Stimulated activated CD4-positive, alpha-beta T cell treated with anti-CD3 and anti-CD28 coated beads, Interleukin-4, amount 100 ng/mL, for 4 hours (primary cell): ENCODE data around the gene MR1.

Source experiments
- DNase-seq, 2 experiments: peaks; one replicate each; pipeline ENCODE4 v3.0.0-alpha.2; 2020

Gene MR1

DNA sequence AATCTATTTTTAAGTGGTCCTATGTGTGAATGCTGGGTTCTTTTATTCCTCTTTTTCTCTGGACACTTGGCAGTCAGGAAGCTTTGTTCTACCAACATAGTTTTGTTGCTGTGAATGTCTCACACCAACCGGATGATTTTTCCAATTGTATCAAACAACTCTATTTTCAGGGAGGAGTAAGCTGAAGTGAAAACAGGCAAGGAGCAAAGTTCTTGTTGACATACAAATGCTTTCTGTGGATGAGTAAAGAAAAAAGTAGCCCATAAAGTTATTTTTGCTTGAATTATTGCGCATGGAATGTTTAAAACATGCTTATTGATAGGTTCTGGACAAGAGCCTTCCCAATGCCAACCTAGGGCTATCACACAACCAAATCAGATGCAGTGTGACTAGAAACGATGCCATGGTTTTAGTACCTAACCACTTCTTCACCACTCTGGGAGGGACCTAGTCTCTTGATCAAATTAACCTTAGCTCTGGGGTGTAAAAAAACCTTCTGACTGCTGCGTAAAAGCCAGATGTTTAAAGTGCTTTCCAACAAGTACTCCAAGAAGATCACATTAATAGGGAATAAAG, 59.2 kb downstream of the MR1 start:
- no peak for DNase-seq

DNA sequence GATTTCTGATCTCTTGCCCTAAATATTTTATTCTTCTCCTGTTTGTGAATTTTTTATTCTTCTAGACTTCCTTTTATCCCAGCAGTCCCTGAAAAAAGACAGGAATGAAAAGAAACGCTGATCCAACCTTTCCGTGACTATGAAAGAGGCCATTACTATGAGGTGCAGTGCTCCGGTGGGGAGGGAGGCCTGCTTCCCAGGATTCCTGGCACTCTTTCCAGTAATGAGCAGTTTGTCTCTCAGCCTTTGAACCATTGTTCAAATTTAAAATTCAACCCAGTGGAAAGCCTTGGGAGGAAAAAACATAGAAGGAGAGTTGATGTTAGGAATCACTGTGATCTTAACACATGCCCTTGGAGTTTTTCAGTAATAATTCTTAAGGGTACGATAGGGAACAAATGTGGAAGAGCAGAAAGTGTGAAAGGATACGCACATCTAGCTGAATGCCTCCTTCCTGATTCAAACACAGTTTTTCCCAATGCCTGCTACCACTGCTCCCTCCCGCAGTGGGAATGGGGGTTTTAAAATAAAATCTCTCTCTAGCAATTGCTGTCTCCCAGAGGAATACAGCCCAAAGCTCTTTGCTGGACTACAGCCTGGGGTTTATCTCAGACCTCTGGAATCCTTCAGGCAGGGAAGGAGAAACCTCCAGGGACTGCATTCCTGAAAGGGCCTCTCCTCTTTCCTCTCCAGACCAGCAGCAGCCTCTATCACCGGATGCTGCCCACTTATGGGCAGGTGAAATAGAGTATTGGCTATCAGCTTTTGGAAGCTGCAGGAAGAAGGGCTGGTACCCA, 60.8 kb downstream of the MR1 start:
- no peak for DNase-seq

DNA sequence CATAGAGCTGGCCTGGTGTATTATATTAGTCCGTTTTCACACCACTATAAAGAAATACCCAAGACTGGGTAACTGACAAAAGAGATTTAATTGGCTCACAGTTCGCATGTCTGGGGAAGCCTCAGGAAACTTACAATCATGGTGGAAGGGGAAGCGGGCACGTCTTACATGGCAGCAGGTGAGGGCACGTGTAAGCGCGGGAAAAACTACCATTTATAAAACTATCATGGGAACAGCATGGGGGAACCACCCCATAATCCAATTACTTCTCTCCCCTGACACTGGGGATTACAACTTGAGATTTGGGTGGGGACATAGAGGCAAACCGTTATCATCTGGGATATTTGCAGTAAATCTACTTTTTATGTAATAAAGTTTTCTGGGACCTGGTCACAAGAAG, 61.5 kb downstream of the MR1 start:
- no peak for DNase-seq

DNA sequence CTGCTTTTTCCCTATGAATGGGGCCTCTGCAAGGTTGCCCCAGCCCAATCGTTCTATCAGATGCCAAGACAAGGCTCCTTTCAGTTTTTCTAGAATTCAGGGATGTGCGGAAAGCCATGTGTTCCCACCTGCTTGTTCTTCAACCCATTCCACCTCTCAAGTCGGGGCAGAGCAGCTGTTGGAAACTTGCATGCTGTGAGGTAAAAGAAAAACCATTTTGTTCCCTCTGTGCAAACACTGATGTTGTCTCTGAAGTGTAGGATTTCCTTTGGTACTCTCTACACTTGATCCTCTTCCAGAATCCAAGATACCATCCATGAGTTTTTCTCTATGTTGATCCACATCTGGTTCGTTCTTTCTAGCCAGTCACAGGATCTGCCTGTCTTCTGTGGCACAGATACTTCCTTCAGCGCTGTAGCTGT, 62.0 kb downstream of the MR1 start:
- DNase-seq, result no peak

DNA sequence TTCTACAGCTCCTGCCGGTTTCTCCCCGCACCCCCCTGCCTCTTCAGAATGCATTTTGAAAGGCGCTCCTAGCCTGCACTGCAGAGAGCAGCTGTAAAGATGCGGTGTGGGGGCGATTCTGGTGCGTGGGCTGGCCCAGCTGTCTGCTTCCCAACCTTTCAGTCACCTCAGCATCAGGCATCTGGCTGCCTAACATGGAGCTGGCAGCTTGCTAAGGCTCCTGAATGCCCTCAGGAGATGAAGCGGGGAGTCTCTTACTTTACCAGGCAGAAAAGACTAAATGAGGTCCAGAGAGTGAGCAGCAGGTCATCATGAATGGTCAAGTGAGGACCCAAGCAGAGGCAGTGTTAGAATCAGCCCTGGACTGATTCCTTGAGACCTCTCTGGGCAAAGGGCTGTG, 63.5 kb downstream of the MR1 start:
- DNase-seq, result no peak

DNA sequence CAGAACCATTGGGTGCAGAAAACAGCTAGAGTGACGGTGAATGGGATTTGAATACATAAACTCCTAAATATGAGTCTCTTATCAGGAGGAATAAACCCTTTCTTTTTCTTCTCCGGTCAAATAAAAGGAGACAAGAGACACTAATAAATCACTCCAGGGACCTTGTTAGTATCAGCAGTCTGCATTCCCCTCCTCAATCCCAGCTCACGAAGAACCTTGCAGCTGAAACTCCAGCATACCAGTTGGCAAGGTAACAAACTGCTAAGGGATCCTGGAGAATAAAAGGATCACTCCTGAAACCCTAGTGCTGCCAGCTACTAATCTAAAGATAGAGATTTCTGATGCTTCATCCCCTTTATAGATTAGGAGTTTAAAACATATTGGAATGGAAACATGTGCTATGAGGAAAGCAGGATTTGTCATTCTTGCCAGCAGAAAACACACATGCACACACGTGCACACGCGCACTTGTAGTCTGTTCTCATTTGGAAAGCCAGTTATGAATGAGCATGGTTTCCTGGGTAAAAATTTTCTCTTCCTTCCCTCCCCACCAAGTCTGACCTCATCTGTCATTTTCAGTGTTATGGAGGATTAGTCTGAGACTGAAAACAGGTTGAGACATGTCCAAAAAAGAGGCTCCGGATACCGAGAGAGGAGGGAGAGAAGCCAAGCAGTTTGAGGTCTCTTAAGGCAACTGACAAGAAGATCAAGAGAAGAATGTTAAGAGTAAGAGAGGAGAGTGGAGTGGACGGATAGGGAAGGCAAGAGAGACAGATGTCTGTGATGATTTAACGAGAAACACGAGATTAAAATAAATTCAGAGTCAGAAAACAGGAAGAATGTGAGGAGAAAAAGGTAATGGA, 65.6 kb downstream of the MR1 start:
- DNase-seq, result no peak

DNA sequence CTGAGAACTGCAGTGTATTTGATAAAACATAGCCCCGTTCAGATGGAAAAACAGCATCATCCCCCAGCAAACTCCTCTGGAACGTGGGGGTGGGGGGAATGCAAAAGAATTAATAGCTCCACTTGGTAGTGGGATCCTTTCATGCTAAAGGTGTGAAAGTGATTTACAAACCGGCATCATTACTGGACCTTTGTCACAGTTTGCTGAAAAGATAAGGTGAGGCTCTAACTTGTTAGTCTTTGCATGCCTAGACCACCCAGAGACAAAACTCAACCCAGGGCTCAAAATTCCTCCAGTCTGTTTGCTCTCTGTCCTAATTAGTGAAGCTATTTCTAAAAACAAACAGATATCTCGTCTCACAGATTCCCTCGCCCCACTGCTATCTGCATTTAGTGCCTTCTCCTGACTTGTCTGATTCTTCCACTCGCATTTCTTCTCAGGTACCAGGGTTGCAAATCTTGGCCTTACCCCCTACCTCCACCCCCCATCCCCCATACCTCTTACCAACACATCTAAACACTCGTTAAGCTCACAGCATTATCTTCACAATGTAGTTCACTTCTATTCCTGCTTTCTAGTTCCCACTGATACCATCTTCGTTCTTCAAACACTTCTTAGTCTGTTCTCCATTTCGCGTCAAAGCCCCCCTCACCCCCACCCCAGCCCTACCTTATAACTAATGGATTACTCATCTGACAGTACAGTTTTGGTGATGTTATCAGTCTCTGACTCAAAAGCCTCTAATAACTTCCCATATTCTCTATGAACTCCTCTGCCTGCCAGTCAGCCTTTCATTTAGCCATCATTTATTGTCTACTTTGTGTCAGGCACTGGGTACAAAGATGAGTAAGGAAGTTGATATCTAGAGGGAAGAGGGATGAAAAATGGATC, 66.5 kb downstream of the MR1 start:
- peak; percentile 46 to 62 for DNase-seq

DNA sequence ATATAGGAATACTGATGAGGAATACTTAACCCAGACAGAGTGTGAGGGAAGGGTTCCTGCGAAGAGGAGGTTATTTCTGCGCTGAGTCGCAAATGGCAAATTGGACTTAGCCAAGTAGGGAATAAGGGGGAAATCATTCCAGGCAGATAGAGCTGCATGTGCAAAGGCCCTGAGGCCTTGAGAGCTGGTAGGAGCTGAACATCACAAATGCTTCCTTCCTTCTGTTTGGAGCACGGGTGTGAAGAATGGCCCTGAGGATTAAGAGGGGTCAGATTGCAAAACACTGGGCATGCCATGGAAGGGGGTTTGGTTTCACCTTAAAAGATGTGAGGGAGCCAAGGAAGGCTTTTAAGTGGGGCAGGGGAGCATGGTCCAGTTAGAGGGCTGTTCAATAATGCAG, 67.2 kb downstream of the MR1 start:
- DNase-seq, result no peak

DNA sequence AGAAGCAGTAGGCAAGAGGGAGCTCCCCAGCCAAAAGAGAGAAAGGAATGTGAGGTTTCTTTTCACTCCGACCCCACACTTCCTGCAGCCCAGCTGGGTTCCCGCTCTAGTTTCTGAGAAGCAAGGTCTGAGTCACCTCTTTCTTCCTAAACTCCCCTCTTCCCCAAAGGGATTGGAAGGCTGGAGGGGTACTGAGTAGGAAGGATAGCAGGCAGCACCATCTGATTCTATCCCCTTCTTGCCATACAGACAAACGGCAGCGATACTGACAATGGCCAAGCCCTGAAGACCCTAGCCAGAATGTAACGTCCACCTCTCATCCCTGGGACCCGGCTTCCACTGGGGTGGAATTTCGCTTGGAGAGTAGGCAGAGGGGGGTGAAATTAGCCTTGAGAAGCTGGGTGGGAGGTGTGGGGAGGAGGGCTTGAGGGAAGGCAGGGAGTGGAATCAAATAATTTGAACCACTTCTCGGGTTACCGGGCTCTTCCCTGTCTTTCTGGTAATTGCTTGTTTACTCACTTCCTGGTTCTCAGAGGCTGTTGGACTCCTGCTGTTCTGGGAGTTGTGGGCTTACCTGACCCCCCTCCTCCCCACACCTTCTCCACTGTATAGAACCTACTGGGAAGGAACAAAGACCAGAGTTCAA, 67.9 kb downstream of the MR1 start:
- no peak for DNase-seq

DNA sequence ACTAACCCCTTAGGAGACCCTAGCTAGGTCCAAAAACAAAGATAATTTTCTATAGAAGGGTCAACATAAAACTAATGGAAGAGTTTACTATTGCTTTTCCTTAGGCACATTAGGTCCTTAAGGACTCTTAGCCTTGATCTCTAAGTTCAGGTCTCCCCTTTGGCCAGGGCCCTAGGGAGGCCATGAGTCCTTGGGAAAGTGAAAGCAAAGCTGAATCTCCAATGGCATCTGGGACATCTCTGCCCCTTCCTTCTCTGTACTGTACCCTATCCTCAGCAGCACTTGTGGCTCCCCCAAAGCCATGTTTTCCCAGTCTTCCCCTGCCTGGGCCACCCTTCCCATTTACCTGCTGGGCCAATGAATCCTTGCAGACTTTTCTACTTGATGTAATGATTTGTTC, 69.1 kb downstream of the MR1 start:
- no peak for DNase-seq

DNA sequence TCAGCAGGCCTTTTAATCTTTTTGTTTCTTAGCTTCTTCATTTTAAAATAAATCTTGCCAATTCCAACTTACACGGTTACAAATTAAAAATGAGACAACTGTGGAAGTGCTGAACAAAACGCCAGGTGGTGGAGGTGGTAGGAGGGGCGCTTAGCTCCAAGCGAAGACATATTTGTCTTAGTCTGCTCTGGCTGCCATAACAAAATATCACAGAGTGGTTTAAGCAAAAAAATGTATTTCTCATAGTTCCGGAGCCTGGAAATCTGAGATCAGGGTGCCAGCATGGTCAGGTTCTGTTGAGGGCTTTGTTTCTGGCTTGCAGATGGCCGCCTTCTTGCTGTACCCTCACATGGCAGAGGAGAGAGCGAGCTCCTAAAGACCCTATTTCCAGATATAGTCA, 69.6 kb downstream of the MR1 start:
- no peak for DNase-seq

DNA sequence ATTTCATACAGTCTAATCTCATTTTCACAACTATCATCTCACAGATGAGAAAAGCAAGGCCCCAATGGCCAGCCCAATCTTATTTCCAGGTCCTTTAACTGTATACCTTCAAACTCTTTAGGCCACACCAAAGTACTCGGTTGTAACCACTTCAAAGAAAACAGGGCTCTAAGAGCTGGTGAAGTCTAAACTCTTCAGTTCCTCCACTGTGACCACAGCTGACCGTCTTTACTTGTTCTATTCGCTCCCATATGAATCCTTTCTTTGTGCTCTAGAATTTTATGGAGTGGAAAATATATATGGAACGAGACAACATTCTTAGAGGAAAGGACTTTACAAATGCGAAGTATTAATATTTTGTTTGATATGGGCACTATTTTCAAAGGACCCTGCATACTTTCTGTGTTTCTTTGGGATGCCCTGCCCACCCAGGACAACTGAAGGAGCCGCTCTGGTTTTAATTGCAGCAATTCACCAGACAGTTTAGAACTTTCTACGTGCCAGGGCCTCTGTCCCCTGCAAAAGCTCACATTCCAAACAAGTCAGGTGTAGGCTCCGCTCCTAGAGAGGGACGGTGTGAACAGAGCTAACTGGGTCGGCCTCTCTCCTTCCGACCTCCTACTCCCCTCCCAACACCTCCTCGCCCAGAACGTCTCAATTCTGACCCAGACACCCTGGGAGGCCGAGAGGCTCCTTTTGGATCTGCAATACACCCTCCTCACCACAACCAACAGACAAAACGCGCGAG, 70.4 kb downstream of the MR1 start:
- DNase-seq, result no peak

DNA sequence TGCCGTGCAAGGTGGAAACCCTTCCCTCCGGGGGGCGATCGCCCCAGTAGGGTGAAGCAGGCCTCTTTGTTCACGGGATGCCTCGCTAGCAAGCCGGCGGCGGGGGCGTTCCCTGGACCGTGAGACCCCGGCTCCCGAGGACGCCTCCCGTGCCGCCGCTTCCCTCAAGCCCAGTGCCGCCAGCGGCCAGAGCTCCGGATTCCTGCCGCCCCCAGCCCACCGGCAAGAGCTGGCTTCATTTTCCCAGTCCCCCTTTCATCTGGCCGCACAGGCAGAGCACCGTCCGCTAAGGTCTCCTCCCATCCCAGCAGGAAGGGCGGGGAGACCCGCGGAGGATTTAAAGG, 71.0 kb downstream of the MR1 start:
- peak; percentile 20 to 21 for DNase-seq

DNA sequence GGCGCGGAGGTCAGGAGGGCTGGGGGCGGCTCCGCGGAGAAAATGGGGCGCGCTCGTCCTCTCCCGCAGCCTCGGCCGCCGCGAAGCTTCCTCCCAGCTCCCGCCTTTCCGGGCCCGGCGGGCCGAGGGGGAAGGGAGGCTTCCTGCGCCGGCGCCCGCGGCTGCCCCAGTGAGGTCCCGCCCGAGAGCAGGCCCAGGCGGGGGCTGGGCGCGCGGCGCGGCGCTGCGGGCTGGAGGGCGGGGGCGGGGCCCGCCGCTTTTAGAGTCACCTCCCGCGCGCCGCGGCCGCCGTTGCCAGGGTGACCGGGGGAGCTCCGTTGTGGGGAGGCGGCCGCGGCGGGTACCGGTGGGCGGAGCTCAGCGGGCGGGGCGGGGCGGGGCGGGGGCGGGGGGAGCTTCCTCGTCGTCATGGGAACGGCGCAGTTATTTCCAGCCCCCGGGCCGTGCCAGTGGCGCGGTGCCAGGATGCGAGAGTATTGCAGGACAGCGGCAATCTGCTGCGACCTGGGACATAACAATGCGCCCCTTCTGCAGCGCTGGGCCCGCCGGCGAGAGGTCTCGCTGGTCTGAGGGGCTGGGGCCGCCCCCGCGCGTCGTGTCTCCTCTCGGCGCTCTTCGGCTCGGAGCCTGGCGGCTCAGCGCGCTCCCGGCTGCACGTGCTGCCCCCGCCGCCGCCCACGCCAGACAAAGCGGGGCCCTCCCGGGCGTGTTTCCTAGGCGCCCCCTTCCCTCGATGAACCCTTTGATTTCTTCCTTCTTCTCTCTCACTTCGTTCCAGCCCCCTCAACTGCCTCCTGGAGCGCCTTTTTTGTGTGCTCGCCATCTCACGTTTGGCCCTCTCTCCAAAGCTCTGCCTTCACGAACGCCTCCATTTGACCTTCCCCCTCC, 71.6 kb downstream of the MR1 start:
- peak; percentile 93 for DNase-seq

DNA sequence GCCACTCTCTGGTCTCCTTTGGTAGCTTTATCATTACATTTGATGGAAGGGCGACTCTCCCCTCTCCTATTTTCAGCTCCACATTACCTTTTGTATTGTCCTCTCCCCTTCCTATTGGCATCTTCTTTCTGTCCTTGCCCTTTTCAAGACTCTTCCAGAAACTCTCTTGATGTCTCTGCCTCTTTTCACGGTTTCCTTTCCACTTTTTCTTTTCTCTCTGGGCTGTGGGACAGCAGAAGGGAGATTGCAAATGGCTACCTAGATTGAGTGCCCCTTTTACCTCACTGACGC, 72.2 kb downstream of the MR1 start:
- no peak for DNase-seq

DNA sequence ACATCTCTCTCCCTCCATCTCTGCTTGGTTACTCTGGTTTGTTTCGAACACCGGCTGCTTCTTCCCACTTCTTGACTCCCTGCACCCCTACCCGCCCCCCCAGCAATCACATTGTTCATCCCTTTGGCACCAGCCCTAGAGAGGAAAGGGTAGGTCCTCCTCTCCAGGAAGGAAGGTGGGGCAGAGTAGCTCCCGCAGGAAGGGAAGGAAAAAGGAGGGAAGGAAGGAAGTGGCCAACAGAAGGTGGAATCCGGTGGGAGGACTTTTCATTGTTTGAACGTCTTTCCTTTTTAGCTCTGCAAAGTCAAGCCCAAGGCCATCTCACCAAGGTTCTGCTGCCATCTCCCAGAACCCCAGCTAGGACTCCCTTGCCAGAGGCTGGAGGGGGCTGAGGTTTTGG, 72.7 kb downstream of the MR1 start:
- DNase-seq, result no peak

DNA sequence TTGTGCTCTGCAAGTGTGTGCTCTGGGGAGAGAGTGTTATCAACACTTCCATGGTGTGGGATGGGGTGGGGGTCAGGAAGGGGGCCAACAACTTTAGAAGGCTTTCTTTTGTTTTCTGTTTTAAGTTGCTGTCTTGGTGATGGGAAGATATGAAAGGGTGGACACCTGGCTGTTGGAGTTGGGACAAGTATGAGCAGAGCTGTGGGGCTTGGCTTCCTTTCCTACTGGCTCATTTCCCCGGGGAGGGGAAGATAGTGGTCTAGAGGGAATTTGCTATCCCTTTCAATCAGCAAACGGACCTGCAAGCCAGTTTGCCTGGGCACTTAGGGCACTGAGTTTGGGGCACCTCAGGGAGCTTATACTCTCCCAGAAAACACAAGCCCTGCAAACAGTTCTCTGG, 73.9 kb downstream of the MR1 start:
- DNase-seq, result no peak

DNA sequence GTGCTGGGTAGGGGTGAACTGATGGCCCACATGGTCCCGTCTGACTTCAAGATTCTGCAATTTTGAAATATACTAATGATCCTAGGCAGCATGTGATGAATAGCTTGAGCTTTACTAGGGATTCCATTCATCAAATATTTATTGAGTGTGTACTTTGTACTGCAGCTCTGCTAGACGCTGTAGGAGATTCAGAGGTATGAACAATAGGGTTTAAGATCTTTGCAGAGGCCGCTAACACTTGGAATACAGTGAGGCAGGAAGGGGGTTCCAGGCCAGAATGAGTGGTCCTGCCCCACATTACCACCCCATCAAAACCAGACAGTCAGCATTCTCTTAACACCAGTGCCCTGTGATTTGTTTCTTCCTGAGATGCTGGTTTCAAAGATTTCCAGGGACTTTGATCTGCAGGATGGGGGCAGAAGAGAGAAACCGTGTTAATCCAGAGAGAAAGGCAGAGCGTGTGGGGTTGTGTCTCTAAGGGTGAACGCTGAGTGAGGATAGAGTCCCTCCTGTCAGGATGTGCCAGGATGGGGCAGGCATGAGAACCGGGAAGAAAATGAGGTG, 74.6 kb downstream of the MR1 start:
- DNase-seq, result no peak

DNA sequence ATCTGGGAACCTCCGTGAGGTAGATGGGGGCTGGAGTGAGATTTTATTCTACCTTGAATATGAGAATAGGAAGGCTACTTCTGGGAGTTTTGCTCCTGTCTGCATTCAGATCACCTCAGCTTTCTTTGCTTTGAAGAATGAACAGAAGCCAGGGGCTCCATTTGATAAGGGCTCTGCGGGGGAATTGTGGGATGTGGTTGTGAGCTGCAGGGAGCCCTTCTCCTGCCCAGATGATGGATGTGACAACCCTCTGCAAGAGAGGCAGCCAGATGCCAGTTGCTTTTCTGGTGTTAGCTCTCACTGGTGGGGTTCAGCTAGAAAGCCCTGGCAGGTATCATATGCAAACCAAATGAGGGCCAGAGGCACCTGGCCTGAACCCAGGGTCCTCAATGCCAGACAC, 76.2 kb downstream of the MR1 start:
- no peak for DNase-seq
